Measurements from ENCODE around the gene DCXR.

DNA sequence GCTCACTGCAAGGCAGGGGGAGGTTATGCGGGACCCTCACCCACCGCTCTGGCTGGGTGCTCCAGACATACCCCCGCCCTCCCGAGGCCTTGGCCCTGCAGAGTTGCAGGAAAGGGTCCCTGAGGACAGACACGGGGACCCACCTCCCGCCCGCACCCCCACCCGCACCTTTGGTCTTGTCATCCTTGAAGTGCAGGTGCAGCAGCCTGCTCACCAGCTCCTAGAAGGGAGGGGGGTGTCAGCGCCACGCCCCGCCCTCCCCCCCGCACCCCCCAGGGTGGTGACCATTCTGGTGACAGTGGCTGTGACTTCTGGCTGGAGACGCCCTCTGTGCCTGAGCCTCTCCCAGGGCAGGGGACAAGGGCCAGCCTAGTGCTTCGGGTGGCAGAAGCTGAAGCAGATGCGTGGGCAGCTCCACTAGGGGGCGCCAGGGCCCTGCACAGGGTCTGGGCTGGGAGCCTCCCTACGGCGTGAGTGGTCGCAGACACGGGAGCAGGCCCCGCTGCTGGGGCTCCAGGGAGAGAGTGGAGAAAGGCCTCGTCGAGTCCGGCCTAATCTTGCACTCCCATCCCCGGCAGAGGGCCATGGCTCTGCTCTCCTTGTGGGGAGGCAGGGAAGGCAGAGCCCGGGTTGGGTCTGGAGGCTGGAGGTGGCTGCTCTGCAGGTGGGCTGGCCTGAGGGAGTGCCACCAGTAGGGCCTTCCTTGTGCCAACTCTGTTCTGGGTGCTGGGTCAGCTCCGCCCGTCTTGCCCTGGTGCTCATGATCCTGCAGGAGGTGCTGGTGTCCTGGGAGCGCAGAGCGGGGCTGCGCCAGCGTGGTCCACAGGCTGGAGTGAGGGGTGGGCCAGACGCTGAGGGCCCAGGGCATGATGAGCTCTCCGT is 17.6 kb downstream of the DCXR start:
- no peak for TF ChIP-seq POLR2AphosphoS5 (IDR thresholded peaks at IDR 0.05; ENCODE audit: insufficient read depth in 1 of 2, low read depth in 1 of 2)
- TF ChIP-seq, protein P1, sequence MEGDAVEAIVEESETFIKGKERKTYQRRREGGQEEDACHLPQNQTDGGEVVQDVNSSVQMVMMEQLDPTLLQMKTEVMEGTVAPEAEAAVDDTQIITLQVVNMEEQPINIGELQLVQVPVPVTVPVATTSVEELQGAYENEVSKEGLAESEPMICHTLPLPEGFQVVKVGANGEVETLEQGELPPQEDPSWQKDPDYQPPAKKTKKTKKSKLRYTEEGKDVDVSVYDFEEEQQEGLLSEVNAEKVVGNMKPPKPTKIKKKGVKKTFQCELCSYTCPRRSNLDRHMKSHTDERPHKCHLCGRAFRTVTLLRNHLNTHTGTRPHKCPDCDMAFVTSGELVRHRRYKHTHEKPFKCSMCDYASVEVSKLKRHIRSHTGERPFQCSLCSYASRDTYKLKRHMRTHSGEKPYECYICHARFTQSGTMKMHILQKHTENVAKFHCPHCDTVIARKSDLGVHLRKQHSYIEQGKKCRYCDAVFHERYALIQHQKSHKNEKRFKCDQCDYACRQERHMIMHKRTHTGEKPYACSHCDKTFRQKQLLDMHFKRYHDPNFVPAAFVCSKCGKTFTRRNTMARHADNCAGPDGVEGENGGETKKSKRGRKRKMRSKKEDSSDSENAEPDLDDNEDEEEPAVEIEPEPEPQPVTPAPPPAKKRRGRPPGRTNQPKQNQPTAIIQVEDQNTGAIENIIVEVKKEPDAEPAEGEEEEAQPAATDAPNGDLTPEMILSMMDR (IDR thresholded peaks at IDR 0.05): peak in 2 of 3 experiments; percentile 24 to 27
